MM.1S (cell line): ENCODE data around the gene SPATA6L.
A peak's percentile ranks its signal among the peaks of the same experiment; 100 is the strongest.

ENCODE experiments used
- DNase-seq: peaks from one replicate; pipeline ENCODE4 v3.0.0-alpha.2; 2015
- H2AFZ ChIP-seq: fragments of 300-600 bp; sonication (generic); 2 replicates; pipeline ENCODE4 v1.6.0; 2016; ENCODE audit warnings: antibody characterized with exemption, low read length
- H3F3A ChIP-seq: fragments of 300-600 bp; sonication (generic); 2 replicates; pipeline ENCODE4 v1.6.1; 2016; ENCODE audit warnings: mild to moderate bottlenecking, antibody characterized with exemption, low read length, moderate library complexity, mixed read lengths; ENCODE audit not compliant: insufficient read depth
- H3K27ac ChIP-seq: fragments of 300-600 bp; sonication (generic); 2 replicates; pipeline ENCODE4 v1.5.1; 2016; ENCODE audit warnings: mild to moderate bottlenecking, low read length
- H3K27me3 ChIP-seq: fragments of 300-600 bp; sonication (generic); replicated peaks from 2 replicates; pipeline ENCODE4 v1.6.0; 2016; ENCODE audit warnings: low read length; ENCODE audit not compliant: insufficient read depth
- H3K36me3 ChIP-seq: fragments of 300-600 bp; sonication (generic); replicated peaks from 2 replicates; pipeline ENCODE4 v1.6.1; 2016; ENCODE audit warnings: mild to moderate bottlenecking, low read length, mixed read lengths; ENCODE audit not compliant: insufficient read depth
- H3K4me1 ChIP-seq: fragments of 300-600 bp; sonication (generic); 2 replicates; pipeline ENCODE4 v1.6.1; 2016; ENCODE audit warnings: low read length, mixed read lengths
- H3K4me2 ChIP-seq: fragments of 300-600 bp; sonication (generic); 2 replicates; pipeline ENCODE4 v1.6.0; 2016; ENCODE audit warnings: low read depth, low read length
- H3K4me3 ChIP-seq: fragments of 300-600 bp; sonication (generic); 2 replicates; pipeline ENCODE4 v1.5.1; 2016; ENCODE audit warnings: low read length, mixed read lengths
- H3K79me2 ChIP-seq: fragments of 300-600 bp; sonication (generic); 2 replicates; pipeline ENCODE4 v1.6.1; 2016; ENCODE audit warnings: mixed run types, low read length, mixed read lengths
- H3K9ac ChIP-seq: fragments of 300-600 bp; sonication (generic); 2 replicates; pipeline ENCODE4 v1.6.1; 2016; ENCODE audit warnings: low read length, mixed read lengths
- H3K9me2 ChIP-seq: fragments of 300-600 bp; sonication (generic); replicated peaks from 2 replicates; pipeline ENCODE4 v1.6.1; 2016; ENCODE audit warnings: mild to moderate bottlenecking, low read length, mixed read lengths; ENCODE audit not compliant: insufficient read depth
- H3K9me3 ChIP-seq: fragments of 300-600 bp; sonication (generic); replicated peaks from 2 replicates; pipeline ENCODE4 v1.6.1; 2016; ENCODE audit warnings: mild to moderate bottlenecking, low read length, mixed read lengths; ENCODE audit not compliant: insufficient read depth
- H4K20me1 ChIP-seq: fragments of 300-600 bp; sonication (generic); 2 replicates; pipeline ENCODE4 v1.6.1; 2016; ENCODE audit warnings: mild to moderate bottlenecking, low read length, moderate library complexity, mixed read lengths; ENCODE audit not compliant: insufficient read depth
- EZH2 ChIP-seq: fragments of 300-600 bp; sonication (generic); optimal IDR thresholded peaks from 2 replicates; pipeline ENCODE3; 2017; ENCODE audit warnings: low read depth, mild to moderate bottlenecking, antibody characterized with exemption, low read length, mixed read lengths
- EZH2phosphoT487 ChIP-seq: fragments of 300-600 bp; sonication (generic); IDR thresholded peaks from 2 replicates; pipeline ENCODE4 v1.6.1; 2018; ENCODE audit warnings: antibody characterized with exemption, low read length
- TF ChIP-seq, protein P1 (sequence below): fragments of 300-600 bp; sonication (generic); IDR thresholded peaks from 2 replicates; pipeline ENCODE4 v1.5.1; 2016; ENCODE audit warnings: antibody characterized with exemption, low read length, mixed read lengths

The SPATA6L gene

DNA sequence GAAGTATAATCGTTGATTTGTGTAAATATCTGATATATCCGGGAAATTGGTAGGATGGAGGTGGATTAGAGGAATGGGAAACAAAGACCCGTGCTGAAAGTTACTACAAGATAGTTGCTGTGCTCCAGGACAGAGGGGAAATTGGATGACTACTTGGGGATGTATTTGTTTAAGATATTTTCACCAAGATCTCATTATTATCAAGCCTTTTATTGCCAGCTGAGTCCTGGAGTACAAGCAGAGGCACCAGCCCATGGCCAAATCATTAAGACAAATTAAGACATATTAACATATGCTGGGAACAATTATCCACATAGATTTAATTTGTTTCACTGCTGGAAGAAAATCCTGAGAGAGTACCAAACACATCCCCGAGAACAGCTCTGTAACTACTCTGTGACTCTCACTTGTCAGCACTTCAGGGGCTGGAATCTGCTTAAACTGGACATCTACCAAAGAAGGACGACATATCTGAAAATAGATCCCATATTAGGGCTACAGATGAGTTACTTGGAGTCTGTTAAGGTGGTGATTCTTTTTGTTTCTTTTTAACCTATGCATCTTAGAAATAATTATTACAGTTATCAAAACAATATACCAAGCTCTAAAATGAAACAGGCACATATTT, 107.8 kb downstream of the SPATA6L start:
- TF ChIP-seq EZH2 (no peak), EZH2phosphoT487 (no peak)
- TF ChIP-seq, protein P1, sequence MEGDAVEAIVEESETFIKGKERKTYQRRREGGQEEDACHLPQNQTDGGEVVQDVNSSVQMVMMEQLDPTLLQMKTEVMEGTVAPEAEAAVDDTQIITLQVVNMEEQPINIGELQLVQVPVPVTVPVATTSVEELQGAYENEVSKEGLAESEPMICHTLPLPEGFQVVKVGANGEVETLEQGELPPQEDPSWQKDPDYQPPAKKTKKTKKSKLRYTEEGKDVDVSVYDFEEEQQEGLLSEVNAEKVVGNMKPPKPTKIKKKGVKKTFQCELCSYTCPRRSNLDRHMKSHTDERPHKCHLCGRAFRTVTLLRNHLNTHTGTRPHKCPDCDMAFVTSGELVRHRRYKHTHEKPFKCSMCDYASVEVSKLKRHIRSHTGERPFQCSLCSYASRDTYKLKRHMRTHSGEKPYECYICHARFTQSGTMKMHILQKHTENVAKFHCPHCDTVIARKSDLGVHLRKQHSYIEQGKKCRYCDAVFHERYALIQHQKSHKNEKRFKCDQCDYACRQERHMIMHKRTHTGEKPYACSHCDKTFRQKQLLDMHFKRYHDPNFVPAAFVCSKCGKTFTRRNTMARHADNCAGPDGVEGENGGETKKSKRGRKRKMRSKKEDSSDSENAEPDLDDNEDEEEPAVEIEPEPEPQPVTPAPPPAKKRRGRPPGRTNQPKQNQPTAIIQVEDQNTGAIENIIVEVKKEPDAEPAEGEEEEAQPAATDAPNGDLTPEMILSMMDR = no peak
- no peak for DNase-seq
- no peaks in the 10 kb centered on the region for H3K79me2 ChIP-seq
- H3K36me3 ChIP-seq = no peaks in the 10 kb centered on the region
- no peaks in the 10 kb centered on the region for H4K20me1 ChIP-seq
- H3F3A ChIP-seq = no peaks in the 10 kb centered on the region
- no peaks in the 10 kb centered on the region for H3K9me3 ChIP-seq
- no peaks in the 10 kb centered on the region for H3K9me2 ChIP-seq
- H2AFZ ChIP-seq = no peak overlapping the region
- no peak overlapping the region for H3K27ac ChIP-seq
- H3K4me1 ChIP-seq = no peaks in the 10 kb centered on the region
- no peak overlapping the region for H3K9ac ChIP-seq
- H3K27me3 ChIP-seq = no peaks in the 10 kb centered on the region
- H3K4me2 ChIP-seq = no peak overlapping the region
- no peak overlapping the region for H3K4me3 ChIP-seq

DNA sequence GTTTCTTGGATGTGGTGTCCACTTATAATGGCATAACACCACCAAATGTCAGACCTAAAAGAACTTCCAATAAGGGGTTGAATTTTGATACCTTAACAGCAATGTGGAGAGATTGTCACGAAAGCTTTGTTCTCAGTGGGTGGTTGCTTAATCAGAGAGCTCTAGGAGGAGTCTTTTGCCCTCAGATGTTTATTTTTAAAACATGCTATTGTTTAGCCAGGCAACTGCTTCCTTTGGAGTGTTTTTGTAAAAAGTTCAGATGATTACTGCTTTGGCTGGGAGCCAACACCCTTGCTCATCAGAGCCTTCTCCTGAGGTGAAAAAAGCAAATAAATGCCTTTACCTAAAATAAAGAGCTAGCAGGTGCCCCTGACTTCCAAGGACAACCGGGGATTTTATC, 111.0 kb downstream of the SPATA6L start:
- Histone ChIP-seq H3K9ac (no peak overlapping the region), H3K9me2 (no peaks in the 10 kb centered on the region), H4K20me1 (no peaks in the 10 kb centered on the region), H3K79me2 (no peaks in the 10 kb centered on the region), H3K4me3 (no peak overlapping the region), H3K27me3 (no peaks in the 10 kb centered on the region), H3K36me3 (no peaks in the 10 kb centered on the region), H3K4me2 (no peak overlapping the region), H3K27ac (no peak overlapping the region), H3F3A (no peaks in the 10 kb centered on the region), H2AFZ (peak overlapping the region; percentile 3), H3K4me1 (no peaks in the 10 kb centered on the region), H3K9me3 (no peaks in the 10 kb centered on the region)
- TF ChIP-seq EZH2phosphoT487 = no peak
- TF ChIP-seq, protein P1 = no peak
- TF ChIP-seq EZH2 = no peak
- DNase-seq = peak; percentile 59

DNA sequence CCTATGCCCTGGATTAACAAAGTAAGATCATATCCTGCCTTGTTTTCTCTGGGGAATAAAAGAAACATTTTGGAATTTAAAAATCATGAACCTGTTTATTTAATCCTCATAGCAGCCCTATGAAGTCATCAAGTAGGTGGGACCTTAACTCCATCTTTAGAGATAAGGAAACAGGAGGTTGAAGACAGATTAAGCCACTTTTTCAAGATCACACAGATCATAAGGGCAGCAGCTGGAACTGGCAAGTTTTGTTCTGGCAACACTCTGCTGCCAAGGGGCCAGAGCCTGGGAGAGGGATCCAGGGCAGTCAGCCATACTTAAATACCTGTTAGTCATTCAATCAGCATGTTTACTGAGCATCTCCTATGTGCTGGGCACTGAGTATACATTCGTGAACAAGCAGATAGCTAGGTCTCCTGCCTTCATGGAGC, 112.3 kb downstream of the SPATA6L start:
- H3K4me1 ChIP-seq = no peaks in the 10 kb centered on the region
- no peak overlapping the region for H3K9ac ChIP-seq
- no peaks in the 10 kb centered on the region for H3K27me3 ChIP-seq
- TF ChIP-seq EZH2 (no peak), EZH2phosphoT487 (no peak)
- TF ChIP-seq, protein P1 = no peak
- no peaks in the 10 kb centered on the region for H3K36me3 ChIP-seq
- H3K9me3 ChIP-seq = no peaks in the 10 kb centered on the region
- no peak overlapping the region for H3K4me3 ChIP-seq
- H2AFZ ChIP-seq = no peak overlapping the region
- H3K27ac ChIP-seq = no peak overlapping the region
- no peaks in the 10 kb centered on the region for H3K9me2 ChIP-seq
- no peak overlapping the region for H3K4me2 ChIP-seq
- H3K79me2 ChIP-seq = no peaks in the 10 kb centered on the region
- no peak for DNase-seq
- no peaks in the 10 kb centered on the region for H4K20me1 ChIP-seq
- H3F3A ChIP-seq = no peaks in the 10 kb centered on the region
